ENCODE results near the gene P2RX5.
"Not testable (repeated sequence)": the region's sequence is repeated elsewhere in the genome, so short reads cannot be mapped to it uniquely, and the experiment has no call there.

P2RX5 gene

GRCh38 chr17:3712811-3713463 is 17.0 kb upstream of the P2RX5 start:
- no peak for DNase-seq (ENCODE audit: low read depth in 2 of 2)

- DNase-seq (ENCODE audit: low read depth in 2 of 2): no peak
Measured at GRCh38 chr17:3710951-3711383, 15.0 kb upstream of the P2RX5 start.

- no peak for DNase-seq (ENCODE audit: low read depth in 2 of 2)
Measured at GRCh38 chr17:3708366-3708765, 12.4 kb upstream of the P2RX5 start.

GRCh38 chr17:3705718-3705984 is 9.7 kb upstream of the P2RX5 start:
- DNase-seq (ENCODE audit: low read depth in 2 of 2): not testable (repeated sequence)

GRCh38 chr17:3704931-3705717 is 9.2 kb upstream of the P2RX5 start:
- DNase-seq (ENCODE audit: low read depth in 2 of 2): no peak

GRCh38 chr17:3702041-3702539 is 6.1 kb upstream of the P2RX5 start:
- not testable (repeated sequence) for DNase-seq (ENCODE audit: low read depth in 2 of 2)

GRCh38 chr17:3699951-3700350 is 4.0 kb upstream of the P2RX5 start:
- DNase-seq (ENCODE audit: low read depth in 2 of 2): no peak

GRCh38 chr17:3698139-3698538 is 2.2 kb upstream of the P2RX5 start:
- DNase-seq (ENCODE audit: low read depth in 2 of 2): no peak

- DNase-seq (ENCODE audit: low read depth in 2 of 2): no peak
Measured at GRCh38 chr17:3697103-3697476, 1.1 kb upstream of the P2RX5 start.

GRCh38 chr17:3695129-3695722 is 729 bp downstream of the P2RX5 start:
- DNase-seq (ENCODE audit: low read depth in 2 of 2): no peak

GRCh38 chr17:3693829-3694231 is 2.1 kb downstream of the P2RX5 start:
- no peak for DNase-seq (ENCODE audit: low read depth in 2 of 2)

GRCh38 chr17:3693141-3693540 is 2.8 kb downstream of the P2RX5 start:
- DNase-seq (ENCODE audit: low read depth in 2 of 2): no peak

- no peak for DNase-seq (ENCODE audit: low read depth in 2 of 2)
Measured at GRCh38 chr17:3692346-3692745, 3.6 kb downstream of the P2RX5 start.

GRCh38 chr17:3691617-3692067 is 4.3 kb downstream of the P2RX5 start:
- no peak for DNase-seq (ENCODE audit: low read depth in 2 of 2)

GRCh38 chr17:3690094-3690715 is 5.8 kb downstream of the P2RX5 start:
- DNase-seq (ENCODE audit: low read depth in 2 of 2): no peak

- DNase-seq (ENCODE audit: low read depth in 2 of 2): no peak
Measured at GRCh38 chr17:3689262-3690093, 6.5 kb downstream of the P2RX5 start.

GRCh38 chr17:3688852-3689261 is 7.1 kb downstream of the P2RX5 start:
- no peak for DNase-seq (ENCODE audit: low read depth in 2 of 2)

- no peak for DNase-seq (ENCODE audit: low read depth in 2 of 2)
Measured at GRCh38 chr17:3688027-3688553, 7.9 kb downstream of the P2RX5 start.

- DNase-seq (ENCODE audit: low read depth in 2 of 2): no peak
Measured at GRCh38 chr17:3685174-3685573, 10.8 kb downstream of the P2RX5 start.

- DNase-seq (ENCODE audit: low read depth in 2 of 2): no peak
Measured at GRCh38 chr17:3683054-3683511, 12.9 kb downstream of the P2RX5 start.

- DNase-seq (ENCODE audit: low read depth in 2 of 2): no peak
Measured at GRCh38 chr17:3682033-3682432, 13.9 kb downstream of the P2RX5 start.

Data from fibroblast of skin of left quadriceps (primary cell).